Occipital lobe (tissue), 2 donors: ENCODE results near the gene DUSP5. TPM values are rescaled to one million over a fixed set of nuclear protein-coding genes. Genes with fewer than 3 reads are reported as not detected.

Experiments
- DNase-seq: peaks from one replicate; lab custom pipeline; 2025; lab: John Stamatoyannopoulos, UW
- total RNA-seq: library from RNA; depleted of rRNA; stranded (reverse); fragments of >200 nt; gene quantifications from one replicate; pipeline ENCODE4 v1.2.3, GENCODE V29; 2014

DUSP5 gene
- total RNA-seq, 1 donor from 2014 or later: 4.7 TPM

- DNase-seq: no peak
Measured at GRCh38 chr10:110544958-110545537, 47.3 kb downstream of the DUSP5 start.

GRCh38 chr10:110546077-110546476 is 48.4 kb downstream of the DUSP5 start:
- peak; percentile 18 for DNase-seq

GRCh38 chr10:110546499-110547110 is 48.9 kb downstream of the DUSP5 start:
- DNase-seq: no peak

GRCh38 chr10:110547139-110547761 is 49.5 kb downstream of the DUSP5 start:
- DNase-seq: no peak

- no peak for DNase-seq
Measured at GRCh38 chr10:110548002-110548401, 50.3 kb downstream of the DUSP5 start.

GRCh38 chr10:110549211-110549610 is 51.5 kb downstream of the DUSP5 start:
- DNase-seq: no peak

GRCh38 chr10:110553905-110554304 is 56.2 kb downstream of the DUSP5 start:
- DNase-seq: no peak

- no peak for DNase-seq
Measured at GRCh38 chr10:110556296-110556695, 58.6 kb downstream of the DUSP5 start.

- no peak for DNase-seq
Measured at GRCh38 chr10:110556969-110557601, 59.4 kb downstream of the DUSP5 start.

GRCh38 chr10:110558041-110558440 is 60.3 kb downstream of the DUSP5 start:
- no peak for DNase-seq

- DNase-seq: no peak
Measured at GRCh38 chr10:110560012-110560411, 62.3 kb downstream of the DUSP5 start.

Other genes with a start within 250 kb of the DUSP5 start
- 15.1 TPM for gene SMNDC1, start 193.0 kb upstream of the DUSP5 start, total RNA-seq
- 59.3 TPM for gene SMC3, start 69.8 kb downstream of the DUSP5 start, total RNA-seq
- 2.2 TPM for gene RBM20, start 146.4 kb downstream of the DUSP5 start, total RNA-seq